GM04503 (cell line): ENCODE measurements around the gene PLOD1.

Experiments used
- DNase-seq: peaks from one replicate; pipeline ENCODE4 v3.0.0-alpha.2; 2012; ENCODE audit warnings: low read depth

The PLOD1 gene

DNA sequence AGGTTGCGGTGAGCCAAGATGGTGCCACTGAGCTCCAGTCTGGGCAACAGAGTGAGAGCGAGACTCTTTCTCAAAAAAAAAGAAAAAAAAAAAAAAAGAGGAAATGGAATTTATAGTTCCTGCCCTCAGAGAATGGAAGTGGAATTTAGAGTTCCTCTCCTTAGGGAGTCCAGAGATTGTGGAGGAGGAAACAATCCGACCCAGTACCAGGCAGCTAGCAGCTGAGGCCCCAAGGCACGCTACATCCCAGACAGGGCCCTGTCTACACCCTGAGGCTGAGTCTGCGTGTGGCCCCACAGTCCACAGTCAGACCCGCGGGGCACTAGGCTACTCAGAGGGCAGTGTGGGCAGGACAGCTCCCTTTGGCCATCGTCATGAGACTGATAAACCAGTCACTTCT, 43.8 kb downstream of the PLOD1 start:
- no peak for DNase-seq

- no peak for DNase-seq
Measured at GRCh38 chr1:11979028-11979850, 44.7 kb downstream of the PLOD1 start.

DNA sequence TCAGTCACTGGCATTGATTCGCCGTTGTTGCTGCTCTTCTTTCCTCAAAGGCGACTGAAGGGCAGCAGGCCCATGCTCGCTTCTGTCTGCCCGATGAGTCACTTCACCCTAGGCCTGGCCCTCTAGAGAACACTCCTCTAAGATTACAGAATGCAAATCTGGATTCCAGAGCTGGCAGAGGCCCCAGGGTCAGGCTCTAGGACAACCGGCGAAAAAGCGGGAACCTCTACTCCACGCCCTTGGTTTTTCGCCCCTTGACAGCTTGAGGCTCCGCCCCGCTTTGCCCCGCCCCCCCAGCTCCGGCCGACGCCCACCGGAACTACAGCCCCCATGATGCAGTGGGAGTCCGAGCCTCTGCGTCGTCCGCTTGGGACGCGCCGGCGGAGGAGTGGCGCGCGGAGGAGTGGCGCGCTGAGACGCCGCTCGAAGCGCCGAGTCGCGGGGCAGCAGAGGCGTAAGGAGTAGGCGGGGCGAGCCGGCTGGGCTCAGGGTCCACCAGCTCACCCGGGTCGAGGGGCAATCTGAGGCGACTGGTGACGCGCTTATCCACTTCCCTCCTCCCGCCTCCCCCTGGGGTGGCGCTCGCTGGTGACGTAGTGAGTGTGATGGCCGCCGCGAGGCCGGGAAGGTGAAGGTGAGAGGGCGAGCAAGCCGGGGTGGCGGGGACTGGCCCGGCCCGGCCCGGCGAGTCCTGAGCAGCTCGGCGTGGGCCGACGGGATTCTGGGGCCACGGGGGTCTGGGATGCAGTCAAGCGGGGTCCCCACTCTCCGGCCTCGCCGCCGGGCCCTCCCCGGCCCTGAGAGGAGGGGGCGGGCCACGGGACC, 45.5 kb downstream of the PLOD1 start, which contains the start of gene MFN2:
MFN2 (plus strand) TSS at position 594 of the 825 bp plus-strand sequence. CDS start 8,725 bp downstream, outside the sequence.
- peak; percentile 89 for DNase-seq

GRCh38 chr1:11980676-11980972, 46.1 kb downstream of the PLOD1 start:
- no peak for DNase-seq

- no peak for DNase-seq
Measured at GRCh38 chr1:11981378-11982009, 47.0 kb downstream of the PLOD1 start.

DNA sequence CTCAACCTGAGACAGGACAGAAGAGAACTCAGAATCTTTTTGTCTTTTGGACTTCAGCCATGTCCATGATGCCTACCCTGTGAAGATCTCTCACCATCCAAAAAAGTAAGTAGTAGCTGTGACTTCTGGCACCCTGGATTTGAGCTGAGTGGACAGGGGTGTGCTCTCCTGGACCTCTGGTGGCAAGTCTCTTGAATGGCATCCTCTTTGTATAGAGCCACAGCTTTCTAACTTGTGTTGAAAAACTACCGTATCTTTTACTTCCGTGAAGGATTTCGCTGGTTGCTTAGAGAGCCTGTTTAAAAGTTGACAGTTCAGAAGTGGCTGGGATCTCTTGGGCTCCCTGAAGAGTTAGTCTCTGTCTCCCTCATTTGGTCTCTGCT, 47.5 kb downstream of the PLOD1 start:
- no peak for DNase-seq

- DNase-seq = no peak
Measured at GRCh38 chr1:11984121-11984520, 49.6 kb downstream of the PLOD1 start.

GRCh38 chr1:11984576-11984975, 50.1 kb downstream of the PLOD1 start:
- no peak for DNase-seq

- DNase-seq = no peak
Measured at GRCh38 chr1:11985171-11985570, 50.7 kb downstream of the PLOD1 start.

DNA sequence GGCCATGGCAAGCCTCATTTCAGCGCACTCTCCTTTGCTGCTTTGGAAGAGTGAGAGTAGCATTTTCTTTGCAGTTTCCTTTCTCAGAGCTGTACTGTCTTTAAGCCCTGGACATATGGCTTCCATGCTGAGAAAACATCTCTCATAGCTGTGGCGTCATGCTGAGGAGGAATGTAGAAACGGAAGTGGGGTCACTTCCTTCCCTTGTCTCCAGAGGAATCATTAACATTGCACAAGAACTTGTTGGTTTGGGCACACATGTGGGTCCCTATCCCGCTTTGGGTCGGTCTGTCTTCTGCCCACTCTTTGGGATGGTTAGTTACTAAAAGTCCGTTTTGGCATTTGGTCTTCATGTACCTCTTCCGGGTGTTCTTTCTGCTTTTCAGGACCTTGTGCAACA, 51.3 kb downstream of the PLOD1 start:
- DNase-seq = peak; percentile 30

DNA sequence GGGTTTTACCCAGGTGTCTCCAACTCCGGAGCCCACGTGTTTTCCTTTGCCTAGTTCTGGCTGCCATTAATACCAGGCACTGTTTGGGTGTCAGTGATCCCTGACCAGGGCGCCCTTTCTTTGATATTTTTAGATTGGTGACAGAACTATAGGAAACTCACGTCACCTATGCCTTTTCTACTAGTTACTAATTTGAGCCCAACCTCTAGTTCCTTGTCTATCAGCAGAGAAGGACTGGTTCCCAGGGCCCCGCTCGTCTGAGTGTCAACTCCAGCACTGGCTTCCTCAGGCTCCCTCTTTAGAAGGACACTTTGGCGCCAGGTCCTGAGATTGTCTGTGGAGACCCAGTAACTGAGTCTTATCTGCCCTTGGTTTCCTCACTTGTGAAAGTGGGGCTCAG, 55.2 kb downstream of the PLOD1 start:
- DNase-seq = no peak

DNA sequence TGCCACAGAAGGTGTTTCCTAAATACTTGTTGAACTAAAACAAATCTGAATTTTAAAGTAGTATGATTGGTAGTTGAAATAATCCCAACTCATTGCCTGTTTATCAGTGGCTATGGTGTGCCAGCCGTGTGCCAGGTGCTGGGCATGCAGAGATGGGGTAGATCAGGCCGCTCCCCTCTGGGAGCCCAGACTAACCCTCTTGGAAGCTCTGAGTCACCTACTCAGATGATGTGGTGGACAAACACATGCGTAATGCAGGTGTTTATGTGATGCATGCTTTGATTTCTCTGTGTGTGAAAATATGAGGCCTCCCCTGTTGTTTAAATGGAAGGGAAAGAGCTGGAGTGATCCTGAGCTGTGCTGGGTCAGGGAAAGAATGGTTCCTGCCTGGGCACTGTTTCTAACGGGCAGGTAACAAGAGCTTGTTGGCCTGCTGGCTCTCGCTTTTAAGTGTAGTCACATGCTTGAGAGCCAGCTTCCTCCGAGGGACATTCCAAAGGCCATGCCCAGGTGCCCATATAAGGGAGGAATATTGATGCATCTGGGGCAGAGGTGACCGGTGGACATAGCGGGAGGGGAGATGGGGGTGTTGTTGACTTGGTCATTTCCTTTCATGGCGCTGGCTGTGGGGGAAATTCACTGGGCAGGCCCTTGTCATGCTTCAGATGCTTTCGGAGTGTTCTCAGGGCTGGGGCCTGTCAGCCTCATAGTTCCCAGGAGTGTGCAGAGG, 56.0 kb downstream of the PLOD1 start:
- DNase-seq = no peak

- DNase-seq = no peak
Measured at GRCh38 chr1:11991969-11992676, 57.6 kb downstream of the PLOD1 start.

GRCh38 chr1:11997081-11997850, 62.7 kb downstream of the PLOD1 start:
- no peak for DNase-seq

DNA sequence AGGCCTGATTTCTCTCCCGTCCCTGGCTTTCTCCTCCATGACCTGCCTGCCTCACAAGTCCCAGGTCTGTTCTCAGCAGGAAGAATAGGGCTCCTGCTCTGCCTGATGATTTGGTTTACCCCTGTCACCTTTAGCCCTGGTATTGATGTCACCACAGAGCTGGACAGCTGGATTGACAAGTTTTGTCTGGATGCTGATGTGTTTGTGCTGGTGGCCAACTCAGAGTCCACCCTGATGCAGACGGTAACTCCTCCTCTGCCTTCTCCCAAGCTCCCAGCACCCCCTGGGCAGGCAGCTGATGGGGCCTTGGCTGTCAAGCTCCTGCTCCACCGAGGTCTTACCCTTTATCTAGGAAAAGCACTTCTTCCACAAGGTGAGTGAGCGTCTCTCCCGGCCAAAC, 64.1 kb downstream of the PLOD1 start:
- DNase-seq = no peak

- DNase-seq = no peak
Measured at GRCh38 chr1:11999236-11999635, 64.7 kb downstream of the PLOD1 start.

DNA sequence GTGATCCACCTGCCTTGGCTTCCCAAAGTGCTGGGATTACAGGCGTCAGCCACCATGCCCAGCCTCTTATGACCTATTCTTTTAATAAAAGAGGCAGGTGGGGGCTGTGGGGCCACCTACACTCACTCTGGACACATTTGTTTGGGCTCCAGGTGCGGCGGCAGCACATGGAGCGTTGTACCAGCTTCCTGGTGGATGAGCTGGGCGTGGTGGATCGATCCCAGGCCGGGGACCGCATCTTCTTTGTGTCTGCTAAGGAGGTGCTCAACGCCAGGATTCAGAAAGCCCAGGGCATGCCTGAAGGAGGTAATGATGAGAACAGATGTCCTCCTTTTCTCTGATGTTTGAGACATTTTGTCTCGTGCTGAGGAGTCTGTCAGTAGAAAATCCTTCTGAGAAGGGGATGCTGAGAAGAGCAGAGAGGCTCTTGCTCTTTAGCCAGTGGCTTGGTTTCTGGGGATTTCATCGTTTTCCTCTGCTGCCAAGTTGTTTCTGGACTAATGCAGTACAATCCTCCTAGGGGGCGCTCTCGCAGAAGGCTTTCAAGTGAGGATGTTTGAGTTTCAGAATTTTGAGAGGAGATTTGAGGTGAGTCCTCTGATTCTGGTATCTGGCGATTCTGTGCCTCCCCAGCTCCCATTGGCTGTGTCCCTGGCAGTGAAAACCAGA, 66.9 kb downstream of the PLOD1 start:
- no peak for DNase-seq

GRCh38 chr1:12001996-12002493, 67.5 kb downstream of the PLOD1 start:
- DNase-seq = no peak

DNA sequence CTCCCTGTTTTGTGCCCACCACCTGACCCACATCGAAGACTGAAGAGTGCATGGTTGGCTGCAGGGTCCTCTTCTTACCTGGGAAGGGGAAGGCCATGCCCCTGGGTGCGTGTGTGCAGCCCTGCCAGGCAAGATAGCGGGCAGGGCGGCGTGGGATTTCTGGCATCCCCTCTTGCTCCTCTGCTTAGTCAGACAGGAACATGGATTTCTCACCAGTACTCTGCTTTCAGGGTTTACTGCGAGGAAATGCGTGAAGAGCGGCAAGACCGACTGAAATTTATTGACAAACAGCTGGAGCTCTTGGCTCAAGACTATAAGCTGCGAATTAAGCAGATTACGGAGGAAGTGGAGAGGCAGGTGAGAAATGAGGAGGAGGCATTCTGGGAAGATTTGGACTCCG, 69.2 kb downstream of the PLOD1 start:
- DNase-seq = no peak
